Measurements from ENCODE around the gene SCCPDH. TPM values are rescaled to one million over a fixed set of nuclear protein-coding genes. Genes with fewer than 3 reads are reported as not detected.
A peak's percentile ranks its signal among the peaks of the same experiment; 100 is the strongest.
"Not testable (repeated sequence)": the region's sequence is repeated elsewhere in the genome, so short reads cannot be mapped to it uniquely, and the experiment has no call there.

SCCPDH gene
- total and polyA plus RNA-seq, 3 donors from 2014 or later: 103 to 289 (median 132) TPM

GRCh38 chr1:246687002-246687401 lies 37.2 kb upstream of the SCCPDH start:
- intact Hi-C loops (cut with DNase I; ENCODE audit: low total_unique reads): no loop called here
- no peak overlapping the region for H3K4me3 ChIP-seq
- no peaks in the 10 kb centered on the region for H3K36me3 ChIP-seq (ENCODE audit: low read depth, missing control alignments)
- no peak overlapping the region for H3K27ac ChIP-seq
- H3K9me3 ChIP-seq: no peaks in the 10 kb centered on the region
- WGBS, 2 donors: 90 to 100% methylated on average over 7 to 14 of the region's 14 CpGs
- no peaks in the 10 kb centered on the region for H3K27me3 ChIP-seq
- H3K4me1 ChIP-seq: peaks cover 6% of the 10 kb centered on the region
- no peak for DNase-seq
- TF ChIP-seq POLR2A (IDR thresholded peaks at IDR 0.05) (no peak), CTCF (IDR thresholded peaks at IDR 0.05) (no peak)

GRCh38 chr1:246689409-246690008 lies 34.7 kb upstream of the SCCPDH start:
- intact Hi-C loops (cut with DNase I; ENCODE audit: low total_unique reads): no loop called here
- TF ChIP-seq CTCF (IDR thresholded peaks at IDR 0.05) (peak; percentile 38 to 72 (median 52)), POLR2A (IDR thresholded peaks at IDR 0.05) (no peak)
- peaks cover 4% of the 10 kb centered on the region for H3K4me1 ChIP-seq
- no peaks in the 10 kb centered on the region for H3K36me3 ChIP-seq (ENCODE audit: low read depth, missing control alignments)
- no peaks in the 10 kb centered on the region for H3K9me3 ChIP-seq
- H3K27me3 ChIP-seq: no peaks in the 10 kb centered on the region
- peak; percentile 62 for DNase-seq
- WGBS, 2 donors: 19 to 40% methylated on average over 10 to 16 of the region's 16 CpGs
- no peak overlapping the region for H3K27ac ChIP-seq
- no peak overlapping the region for H3K4me3 ChIP-seq

- intact Hi-C loops (cut with DNase I; ENCODE audit: low total_unique reads): no loop called here
- 79 to 80% methylated on average over 12 of the region's 12 CpGs for WGBS, 2 donors
- Histone ChIP-seq H3K4me1 (peaks cover 4% of the 10 kb centered on the region), H3K9me3 (no peaks in the 10 kb centered on the region), H3K27ac (no peak overlapping the region), H3K27me3 (no peaks in the 10 kb centered on the region), H3K36me3 (ENCODE audit: low read depth, missing control alignments) (no peaks in the 10 kb centered on the region), H3K4me3 (no peak overlapping the region)
- TF ChIP-seq CTCF (IDR thresholded peaks at IDR 0.05) (no peak), POLR2A (IDR thresholded peaks at IDR 0.05) (no peak)
- DNase-seq: no peak
These were observed 34.1 kb upstream of the SCCPDH start for GRCh38 chr1:246690100-246690499.

GRCh38 chr1:246691622-246692495 lies 32.4 kb upstream of the SCCPDH start:
- H3K27me3 ChIP-seq: no peaks in the 10 kb centered on the region
- H3K36me3 ChIP-seq (ENCODE audit: low read depth, missing control alignments): no peaks in the 10 kb centered on the region
- no peak overlapping the region for H3K4me3 ChIP-seq
- TF ChIP-seq CTCF (IDR thresholded peaks at IDR 0.05) (no peak), POLR2A (IDR thresholded peaks at IDR 0.05) (no peak)
- H3K4me1 ChIP-seq: peaks cover 4% of the 10 kb centered on the region
- 67% methylated on average over 14 to 15 of the region's 15 CpGs for WGBS, 2 donors
- intact Hi-C loops (cut with DNase I; ENCODE audit: low total_unique reads): no loop called here
- no peak for DNase-seq
- no peak overlapping the region for H3K27ac ChIP-seq
- no peaks in the 10 kb centered on the region for H3K9me3 ChIP-seq

GRCh38 chr1:246694213-246694895 lies 29.9 kb upstream of the SCCPDH start:
- H3K4me3 ChIP-seq; H3K27me3 ChIP-seq; intact Hi-C loops (cut with DNase I; ENCODE audit: low total_unique reads); H3K36me3 ChIP-seq (ENCODE audit: low read depth, missing control alignments); DNase-seq; H3K27ac ChIP-seq; H3K9me3 ChIP-seq; H3K4me1 ChIP-seq: not testable (repeated sequence)
- 90 to 94% methylated on average over 10 of the region's 10 CpGs for WGBS, 2 donors

Measured in testis (tissue), 3 donors.